GM18868 (cell line): ENCODE measurements around the gene PRKD3.
A peak's percentile ranks its signal among the peaks of the same experiment; 100 is the strongest.

Experiments
- ATAC-seq: cut with Tn5 transposase; IDR thresholded peaks from one replicate; pipeline ENCODE4 v1.9.1; 2021; ENCODE audit warnings: mild to moderate bottlenecking, moderate library complexity; ENCODE audit not compliant: unreplicated experiment

The PRKD3 gene

DNA sequence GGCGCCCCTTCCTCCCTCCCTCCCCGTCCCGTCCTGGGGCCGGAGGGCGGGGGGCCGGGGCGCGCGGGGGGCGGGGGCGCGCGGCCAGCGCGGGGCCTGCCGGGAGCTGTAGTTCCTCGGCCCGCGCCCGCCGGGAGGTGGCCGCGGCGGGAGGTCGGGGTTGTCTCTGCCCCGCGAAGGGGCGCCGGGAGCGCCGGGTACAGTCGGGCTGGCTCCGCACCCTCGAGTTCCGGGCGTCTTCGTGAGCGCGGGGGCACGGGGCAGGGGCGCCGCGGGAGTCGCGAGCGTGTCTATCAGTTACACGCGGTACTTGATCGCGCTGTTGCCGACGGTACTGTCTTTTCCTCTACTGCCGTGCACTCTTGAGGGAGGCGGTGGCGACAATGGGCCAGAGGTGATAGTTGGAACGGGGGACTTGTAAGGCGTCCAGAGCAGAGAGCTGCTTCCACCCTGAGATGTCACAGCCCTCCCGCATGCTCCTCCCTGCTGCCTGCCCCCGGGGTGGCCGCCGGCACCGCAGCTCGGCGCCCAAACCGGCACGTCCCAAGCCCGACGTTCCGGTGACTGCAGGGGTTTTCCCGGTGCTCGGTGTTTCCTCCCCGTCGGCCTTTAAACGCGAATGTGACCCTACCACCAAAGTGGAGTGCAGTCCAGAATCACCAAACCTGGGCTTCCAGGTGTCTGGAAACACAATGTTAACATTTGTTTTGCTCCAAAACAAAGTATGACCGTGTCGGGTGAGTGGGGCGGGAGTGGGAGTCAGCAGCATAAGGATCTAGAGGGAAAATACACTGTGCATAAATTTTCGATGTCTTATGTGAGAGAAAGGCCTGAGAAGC, at the start of gene PRKD3:
Gene PRKD3 (minus strand): TSS at position 48 of the 839 bp plus-strand sequence. CDS start 8,309 bp downstream, outside the sequence.
- peak; percentile 68 for ATAC-seq

DNA sequence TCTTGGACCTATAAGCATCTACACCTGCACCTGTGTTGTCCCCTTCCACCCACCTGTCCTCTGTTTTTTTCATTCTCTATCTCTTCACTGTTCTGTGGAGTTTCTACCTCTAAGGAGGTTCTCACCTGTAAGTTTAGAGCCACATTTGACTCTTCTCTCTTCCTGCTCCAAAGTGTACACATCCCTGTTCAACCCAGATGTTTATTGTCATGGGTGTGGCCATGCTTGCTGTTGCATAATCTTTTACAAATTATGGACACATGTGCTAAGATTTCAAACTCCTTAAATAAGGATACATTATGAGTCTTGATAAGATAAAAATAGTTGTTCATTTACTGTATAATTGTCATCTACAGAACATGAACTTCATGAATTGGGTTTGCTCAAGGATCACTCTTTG, 47.4 kb upstream of the PRKD3 start:
- ATAC-seq: no peak

DNA sequence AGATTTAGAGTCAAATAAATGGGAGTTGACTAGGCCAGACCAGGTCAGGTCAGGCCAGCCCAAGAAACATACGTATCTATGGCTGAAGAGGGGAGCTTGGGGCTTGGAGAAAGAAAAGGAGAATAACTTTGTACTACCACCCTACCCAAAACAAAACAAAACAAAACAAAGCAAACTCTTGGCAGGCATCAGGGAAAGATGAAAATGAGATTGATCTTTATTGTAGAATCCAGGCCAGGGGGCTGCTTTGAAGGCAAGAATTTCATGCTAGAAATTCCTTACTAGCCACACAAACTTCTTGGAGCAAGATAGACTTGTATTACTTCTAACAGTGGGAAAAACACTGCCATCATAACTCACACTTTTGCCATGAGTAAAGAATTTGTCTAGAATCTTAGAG, 46.0 kb upstream of the PRKD3 start:
- no peak for ATAC-seq

DNA sequence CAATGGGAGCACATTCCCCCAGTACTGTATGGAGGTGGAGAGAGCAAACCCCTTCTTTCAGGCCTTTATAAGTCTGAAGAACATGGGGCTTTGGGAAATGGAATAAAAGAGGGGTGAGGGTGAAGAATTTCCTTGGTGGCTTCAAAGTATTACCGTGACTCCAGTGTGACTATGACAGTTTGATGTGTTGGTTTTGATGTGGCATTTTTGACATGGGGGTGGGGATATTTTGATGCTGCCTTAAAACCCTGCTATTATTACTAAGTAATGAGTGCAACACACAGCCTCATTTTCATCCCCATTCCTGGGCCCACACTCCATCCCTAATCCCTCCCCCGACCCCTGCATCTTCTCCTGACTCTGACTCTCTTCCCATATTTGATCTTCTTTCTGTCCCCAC, 43.4 kb upstream of the PRKD3 start:
- ATAC-seq: no peak

DNA sequence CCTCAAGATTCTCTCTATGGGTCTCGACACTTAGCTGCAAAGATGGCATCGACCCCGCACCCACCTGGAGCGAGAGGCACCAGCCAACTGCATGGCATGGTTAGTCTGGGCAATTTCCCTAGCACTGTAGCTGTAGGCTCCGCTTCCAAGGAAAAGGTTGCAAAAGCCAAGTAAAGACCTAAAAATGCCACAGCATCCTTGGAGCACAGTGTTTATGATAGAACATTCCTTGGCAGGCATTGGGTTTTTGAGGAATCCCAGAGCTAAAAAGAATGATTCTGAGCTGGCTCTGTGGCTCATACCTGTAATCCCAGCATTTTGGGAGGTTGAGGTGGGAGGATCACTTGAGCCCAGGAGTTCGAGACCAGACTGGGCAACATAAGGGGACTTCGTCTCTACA, 42.7 kb upstream of the PRKD3 start:
- no peak for ATAC-seq

DNA sequence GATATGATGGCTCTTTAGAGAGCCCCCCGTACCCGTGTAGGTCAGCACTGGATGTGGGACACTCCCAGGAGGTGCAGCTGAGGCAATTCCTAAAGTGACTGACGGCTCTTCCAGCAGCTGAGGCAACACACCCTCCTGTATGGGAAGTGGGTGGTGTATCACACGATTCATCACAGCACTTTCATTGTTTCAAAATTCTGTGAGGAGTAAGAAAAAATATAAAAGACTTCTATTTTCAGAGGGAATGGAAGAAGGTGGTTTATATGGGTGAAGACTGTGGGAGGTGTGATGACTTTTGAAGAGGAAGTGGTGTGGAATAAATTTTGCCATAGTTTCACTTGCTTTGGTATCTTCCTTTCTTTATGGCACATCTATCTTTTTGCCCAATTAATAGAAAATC, 42.1 kb upstream of the PRKD3 start:
- ATAC-seq: no peak

DNA sequence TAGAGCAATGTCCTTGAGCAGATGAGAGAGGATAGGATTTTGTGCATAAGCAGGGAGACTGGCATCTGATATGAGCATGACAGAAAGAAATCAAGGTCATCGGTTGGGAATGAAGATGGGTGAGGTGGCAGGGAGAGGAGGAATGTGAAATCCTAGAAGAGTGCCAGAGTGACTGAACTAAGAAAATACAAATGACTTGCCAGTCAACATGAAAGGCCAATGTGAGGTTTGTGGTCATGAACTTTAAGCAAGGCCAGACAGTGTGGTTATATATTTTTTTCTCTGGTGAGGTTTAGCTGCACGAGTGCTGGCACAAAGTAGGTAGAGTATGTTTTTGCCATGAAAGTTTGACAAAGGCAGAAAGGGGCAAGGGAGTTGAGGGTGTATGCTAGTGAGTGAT, 41.0 kb upstream of the PRKD3 start:
- peak; percentile 59 for ATAC-seq

DNA sequence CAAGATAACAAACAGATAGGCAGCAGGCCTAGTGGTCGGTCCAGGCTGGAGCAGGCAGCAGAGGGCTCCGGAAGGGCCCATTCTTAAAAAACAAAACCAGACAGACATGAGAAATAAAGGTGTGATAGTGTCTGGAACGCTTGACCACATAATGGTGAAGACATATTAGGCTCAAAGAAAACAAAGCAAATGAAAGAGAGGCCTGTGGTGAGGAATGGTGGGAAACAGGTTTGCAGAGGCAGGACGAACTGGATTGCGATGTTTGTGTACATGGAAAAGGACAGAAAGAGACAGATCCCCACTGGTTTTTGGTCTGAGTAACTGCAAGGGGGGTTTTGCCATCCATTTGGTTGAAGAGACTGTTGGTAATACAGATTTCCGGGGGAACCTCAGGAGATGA, 39.7 kb upstream of the PRKD3 start:
- no peak for ATAC-seq

DNA sequence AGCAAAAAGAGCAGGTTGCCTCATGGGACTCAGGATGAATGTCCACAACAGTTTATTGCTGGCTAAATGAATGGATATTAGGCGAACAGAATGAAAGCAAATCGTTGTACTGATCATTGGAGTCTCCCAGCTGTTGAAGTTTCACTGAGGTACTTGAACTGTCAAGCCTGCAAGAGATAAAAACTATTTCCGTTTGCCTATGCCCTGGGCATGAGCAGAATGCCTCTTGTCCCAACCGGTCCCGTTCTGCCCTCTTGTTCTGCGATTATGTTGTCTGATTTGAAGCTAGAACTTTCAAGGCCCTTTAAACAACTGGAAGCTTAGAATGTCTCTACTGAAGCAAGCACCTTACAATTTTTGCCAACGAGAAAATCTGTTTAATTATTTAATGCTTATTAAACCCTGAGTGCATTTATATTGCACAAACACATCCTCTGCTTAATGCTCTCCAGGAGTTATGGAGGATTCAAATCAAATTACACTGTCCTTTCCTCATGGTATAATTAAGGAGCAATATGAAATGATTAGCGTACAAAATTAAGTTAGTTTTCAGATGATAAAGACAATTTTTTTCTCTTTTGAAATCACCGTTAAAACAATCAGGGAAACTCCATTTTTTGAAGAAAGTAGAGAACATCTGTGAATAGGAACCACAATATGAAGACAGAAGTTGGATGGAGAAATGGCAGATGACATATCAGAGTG, 37.5 kb upstream of the PRKD3 start:
- ATAC-seq: no peak

DNA sequence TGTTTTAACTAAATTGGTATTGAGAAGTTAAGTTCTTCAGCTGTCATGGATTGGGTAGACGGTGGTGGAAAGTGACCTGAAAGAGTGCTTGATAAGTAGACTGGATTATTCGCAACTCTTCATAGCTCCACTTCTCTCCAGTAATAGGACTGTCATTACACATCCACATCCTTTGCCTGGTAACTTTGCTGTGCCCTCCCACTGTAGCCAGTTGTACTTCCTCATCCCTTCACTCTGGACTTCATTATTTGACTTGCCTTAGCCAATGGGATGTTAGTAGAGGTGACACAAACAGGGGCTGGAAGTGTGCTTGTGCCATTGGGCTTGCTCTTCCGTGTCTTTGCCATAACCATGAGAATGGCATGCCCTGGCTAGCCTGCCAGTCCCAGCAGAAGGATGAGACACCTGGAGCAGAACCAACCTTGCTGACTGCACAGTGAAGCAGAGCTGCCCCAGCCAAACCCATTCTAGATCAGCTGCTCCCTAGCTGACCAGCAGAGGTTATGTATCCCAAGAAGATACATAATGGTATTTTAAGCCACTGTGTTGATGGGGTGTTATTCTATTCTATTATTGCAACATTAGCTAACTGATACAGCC, 36.7 kb upstream of the PRKD3 start:
- no peak for ATAC-seq

DNA sequence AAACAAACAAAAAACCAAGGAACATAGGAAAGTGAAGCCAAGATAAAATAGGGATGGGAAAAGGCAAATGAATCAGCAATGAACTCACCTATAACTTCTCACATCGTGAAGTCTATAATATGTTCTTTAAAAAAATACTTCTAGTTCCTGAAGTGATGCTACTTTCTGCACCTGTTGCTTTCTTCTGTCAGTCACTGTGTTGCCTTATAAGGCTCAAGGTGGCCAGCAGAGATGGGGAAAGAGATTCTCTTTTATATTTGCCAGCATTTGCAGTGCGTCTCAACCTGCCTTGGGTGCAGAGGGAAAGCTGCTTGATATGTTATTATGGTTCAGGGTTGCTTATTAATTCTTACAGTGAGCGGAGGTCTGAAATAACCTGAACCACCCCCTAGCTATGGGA, 33.8 kb upstream of the PRKD3 start:
- no peak for ATAC-seq

DNA sequence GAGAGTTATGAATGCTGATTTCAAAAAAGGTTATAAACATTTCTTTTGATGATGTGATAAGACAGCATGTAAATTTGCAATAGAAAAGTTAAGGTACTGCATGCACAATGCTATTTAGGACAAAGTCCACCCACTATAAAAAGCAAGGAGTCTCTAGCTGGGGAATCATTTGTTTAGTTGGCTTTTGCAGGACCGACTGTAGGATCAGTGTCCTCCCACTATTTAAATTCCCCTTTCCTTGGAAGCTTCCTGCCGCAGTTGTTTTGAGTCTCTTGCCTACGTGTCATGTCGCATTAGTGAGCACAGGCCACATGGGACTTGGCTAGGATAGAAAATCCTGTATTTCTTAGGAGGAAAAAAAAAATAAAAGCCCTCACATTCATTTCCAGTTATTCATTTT, 32.9 kb upstream of the PRKD3 start:
- no peak for ATAC-seq

DNA sequence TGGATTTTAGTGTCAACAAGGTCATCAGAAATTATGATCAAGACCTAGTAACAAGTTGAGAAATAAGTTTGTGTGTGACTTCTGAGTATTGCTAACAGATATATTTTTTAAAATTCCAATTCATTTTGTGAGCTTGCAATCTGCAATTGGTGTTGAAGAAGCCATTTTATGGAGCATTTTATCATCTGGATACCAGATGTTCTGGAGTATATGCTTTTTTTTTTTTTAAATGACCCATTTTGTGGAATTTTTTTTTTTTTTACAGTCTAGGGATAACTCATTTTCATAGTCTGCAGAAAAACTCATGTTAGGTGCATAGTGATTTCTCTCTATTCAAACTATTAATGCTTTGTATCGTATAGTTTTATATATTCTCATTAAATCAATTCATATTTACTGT, 32.4 kb upstream of the PRKD3 start:
- ATAC-seq: no peak

DNA sequence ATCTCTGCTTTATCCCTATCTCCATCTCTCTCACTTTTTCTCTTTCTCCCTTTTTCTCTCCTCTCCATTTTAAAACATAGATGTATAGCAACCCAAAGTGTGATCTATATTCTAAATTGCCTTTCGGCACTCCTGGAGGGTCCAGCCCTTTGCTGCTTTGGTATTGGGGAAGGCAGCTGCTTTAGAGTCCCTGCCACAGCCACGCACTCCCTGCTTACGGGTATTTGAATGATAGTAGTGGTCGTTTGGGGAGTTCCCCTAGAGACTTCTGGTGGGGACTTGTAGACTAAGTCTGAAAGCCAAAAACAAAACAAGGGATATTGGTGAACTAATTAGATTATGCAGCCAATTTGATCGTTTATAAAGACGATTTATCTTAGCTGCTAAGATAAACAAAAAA, 31.7 kb upstream of the PRKD3 start:
- no peak for ATAC-seq

DNA sequence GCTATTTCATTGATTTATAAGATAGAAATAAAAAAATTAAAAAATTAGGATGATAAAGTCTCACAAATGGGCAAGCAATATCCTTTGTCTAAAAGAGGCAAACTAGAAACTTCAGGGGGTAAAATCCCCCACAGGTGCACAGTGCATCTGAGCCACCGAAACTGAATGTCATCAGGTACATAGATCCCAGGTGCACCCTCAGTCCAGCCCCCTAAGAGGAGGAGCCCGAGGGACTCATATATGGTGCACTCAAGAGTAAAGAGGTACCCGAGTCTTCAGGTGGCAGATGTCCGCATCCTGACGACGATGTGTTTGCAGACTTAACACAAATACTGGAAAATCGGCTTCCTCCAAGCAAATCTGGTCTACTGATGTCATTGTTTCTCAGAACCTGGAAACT, 31.1 kb upstream of the PRKD3 start:
- no peak for ATAC-seq

DNA sequence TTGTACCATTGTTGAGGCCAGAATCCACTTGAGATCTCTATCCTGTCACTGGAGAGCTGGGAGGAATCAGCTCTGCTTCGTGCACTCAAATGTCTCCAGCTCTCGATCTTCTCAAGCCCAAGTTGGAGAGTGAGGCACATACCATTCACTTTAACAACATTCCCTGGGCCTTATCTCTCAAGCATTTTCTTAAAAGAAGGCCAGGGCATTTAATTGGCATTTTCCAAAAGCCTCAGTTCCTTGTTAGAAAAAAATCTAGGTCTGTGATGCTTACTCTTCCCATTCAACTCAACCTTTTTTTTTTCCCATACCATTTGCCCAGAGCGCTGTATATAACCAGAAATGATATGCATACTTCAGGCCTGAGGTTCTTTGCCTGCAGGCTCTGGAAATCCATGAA, 29.9 kb upstream of the PRKD3 start:
- no peak for ATAC-seq

DNA sequence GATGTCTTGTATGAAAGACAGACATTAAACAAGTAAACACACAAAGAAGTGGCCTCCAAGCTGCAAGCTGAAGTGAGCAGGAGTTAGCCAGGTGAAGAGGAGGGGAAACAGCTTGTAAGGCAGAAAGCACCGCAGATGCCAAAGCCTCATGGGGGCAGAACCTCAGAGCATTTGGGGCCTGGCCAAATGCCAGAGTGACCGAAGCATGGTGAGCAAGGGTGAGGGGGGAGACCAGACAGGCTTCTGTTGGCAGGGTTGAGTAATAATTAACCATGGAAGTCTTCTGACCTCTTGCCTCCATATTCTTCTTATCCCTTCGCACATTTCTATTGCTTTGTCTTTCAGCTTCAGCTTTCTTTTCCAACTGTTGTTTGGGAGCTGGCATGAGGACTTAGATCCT, 25.4 kb upstream of the PRKD3 start:
- ATAC-seq: peak; percentile 63

DNA sequence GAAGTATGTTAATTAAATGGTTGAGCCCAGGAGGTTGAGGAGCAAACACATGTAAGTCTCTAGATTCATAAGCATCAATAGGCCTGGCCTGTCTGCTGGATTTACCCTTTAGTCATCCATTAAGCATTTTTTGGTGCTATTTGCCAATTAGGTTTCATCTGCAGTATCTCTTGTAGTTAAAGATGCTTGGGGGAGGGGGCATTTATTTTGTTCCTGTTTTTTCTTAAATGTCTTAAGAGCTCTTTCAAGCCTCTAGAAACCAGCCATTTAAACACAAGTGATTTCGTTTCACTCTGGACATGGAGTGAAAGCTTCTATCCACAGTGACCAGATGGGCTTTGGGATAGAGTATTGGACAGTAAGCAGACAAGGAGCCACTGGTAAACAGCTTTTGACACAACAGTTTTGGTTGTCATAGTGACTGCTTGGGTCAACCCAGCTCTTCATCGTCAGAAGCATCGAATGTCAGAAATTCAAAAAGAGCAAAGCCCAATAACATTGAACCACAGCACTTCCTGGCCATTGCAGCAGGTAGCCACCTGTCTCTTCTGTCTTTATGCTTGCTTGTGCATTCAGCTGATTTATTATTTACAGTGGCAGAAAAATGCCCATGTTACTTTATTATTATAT, 24.7 kb upstream of the PRKD3 start:
- no peak for ATAC-seq

DNA sequence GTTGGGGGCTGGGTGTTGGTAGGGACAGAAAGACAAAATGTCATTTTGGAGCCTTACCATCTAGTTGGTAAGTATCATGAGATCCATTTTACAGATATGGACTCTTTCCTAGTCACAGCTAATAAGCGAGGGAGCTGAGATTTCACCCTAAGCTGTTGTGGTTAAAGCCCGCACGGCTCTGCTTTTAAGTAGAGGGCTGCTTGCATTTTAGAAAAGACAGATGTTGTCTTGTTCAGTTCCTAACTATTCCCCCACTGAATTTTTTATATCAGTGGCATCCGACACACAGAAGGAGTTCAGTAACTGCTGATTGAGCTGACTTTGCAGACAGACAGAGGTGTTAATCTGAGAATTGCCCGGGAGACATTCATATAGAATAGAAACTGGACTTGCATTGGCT, 23.5 kb upstream of the PRKD3 start:
- ATAC-seq: no peak

DNA sequence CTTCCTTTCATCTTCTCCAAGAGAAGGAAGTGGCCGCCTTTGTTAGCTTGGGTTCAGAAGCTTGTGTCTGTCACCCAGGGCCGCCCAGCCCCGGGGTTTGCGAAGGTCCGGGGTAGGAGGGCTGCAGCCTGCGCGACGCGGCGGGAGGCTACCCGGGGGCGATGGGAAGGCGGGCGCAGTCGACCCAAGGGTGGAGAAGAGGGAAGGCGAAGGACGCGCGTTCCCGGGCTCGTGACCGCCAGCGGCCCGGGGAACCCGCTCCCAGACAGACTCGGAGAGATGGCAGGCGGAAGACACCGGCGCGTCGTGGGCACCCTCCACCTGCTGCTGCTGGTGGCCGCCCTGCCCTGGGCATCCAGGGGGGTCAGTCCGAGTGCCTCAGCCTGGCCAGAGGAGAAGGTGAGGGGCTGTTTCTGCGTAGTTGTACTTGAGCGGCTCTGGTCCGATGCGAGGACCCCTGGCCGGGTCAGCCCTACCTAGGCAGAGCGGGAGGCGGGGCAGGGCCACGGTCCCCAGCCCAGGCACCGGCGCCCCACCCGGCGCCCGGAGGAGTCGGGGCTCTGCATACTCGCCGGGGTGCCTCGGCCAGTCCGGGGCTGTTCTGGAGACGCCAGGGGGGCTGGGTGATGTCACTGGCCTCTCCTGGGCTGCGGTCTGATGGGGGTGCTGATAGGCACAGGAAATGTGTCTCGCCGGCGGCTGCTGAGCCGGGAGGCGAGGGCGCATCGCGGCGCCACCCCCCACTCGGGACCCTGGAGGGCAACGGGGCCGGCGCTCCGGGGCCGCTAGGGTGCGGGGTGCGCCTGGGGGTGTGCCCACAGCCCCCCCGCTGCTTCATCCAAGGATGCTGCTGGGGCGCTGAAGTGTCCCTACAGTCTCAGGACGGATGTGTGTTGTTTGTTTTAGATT, 20.1 kb upstream of the PRKD3 start, which contains the start of gene QPCT:
Gene QPCT (plus strand): TSS at position 178 of the 909 bp plus-strand sequence. CDS start 102 bp downstream, at position 280.
- peak; percentile 55 for ATAC-seq
